B cell (primary cell): ENCODE measurements around the gene PARN. TPM values are rescaled to one million over a fixed set of nuclear protein-coding genes. Genes with fewer than 3 reads are reported as not detected.

Experiments
- ATAC-seq: fragments of 200-7000 bp; cut with Tn5 transposase; one replicate; pipeline ENCODE4 v1.10.0; 2021; ENCODE audit warnings: low read depth, mild to moderate bottlenecking, moderate number of reproducible peaks, moderate library complexity
- CTCF ChIA-PET: fragments of 350-600 bp; sonication (Branson Sonifier 250); formaldehyde crosslinking; loops from one replicate; lab custom pipeline; 2021; ENCODE audit warnings: antibody characterized with exemption, inconsistent platforms; lab: Charles Lee
- POLR2A ChIA-PET: fragments of 350-600 bp; sonication (Branson Sonifier 250); formaldehyde crosslinking; loops from one replicate; lab custom pipeline; 2021; ENCODE audit warnings: antibody characterized with exemption; lab: Charles Lee
- DNase-seq: peaks from one replicate; pipeline ENCODE4 v3.0.0; 2013
- H2AFZ ChIP-seq: 2 replicates; pipeline ENCODE4 v1.6.1; 2012; ENCODE audit warnings: mild to moderate bottlenecking, low read depth, low read length; ENCODE audit not compliant: insufficient read depth, poor library complexity, severe bottlenecking
- H3K27ac ChIP-seq, 2 donors: 1 replicate in 1 of 2; 2 replicates in 1 of 2; pipeline ENCODE4 v1.5.1; 2012 to 2013; ENCODE audit warnings: low read length in 2 of 2, mild to moderate bottlenecking in 2 of 2, moderate library complexity in 1 of 2
- H3K27me3 ChIP-seq, 4 experiments: fragments of 200-600 bp in 1 of 4; sonication (generic) in 1 of 4; replicated peaks in 1 of 4; 1 replicate in 2 of 4; 2 replicates in 2 of 4; pipeline versions ENCODE4 v1.6.1 to v1.7.0; 2013 to 2016; ENCODE audit warnings: low read length in 3 of 4, mild to moderate bottlenecking in 2 of 4, mixed read lengths in 1 of 4, moderate library complexity in 1 of 4; ENCODE audit not compliant: insufficient read depth in 4 of 4, control insufficient read depth in 3 of 4; ENCODE audit errors: control extremely low read depth in 1 of 4
- H3K36me3 ChIP-seq, 2 experiments: replicated peaks in 1 of 2; 1 replicate in 1 of 2; 2 replicates in 1 of 2; pipeline versions ENCODE4 v1.6.1 to v1.7.1; 2013; ENCODE audit warnings: low read length in 1 of 2; ENCODE audit not compliant: insufficient read depth in 2 of 2, control insufficient read depth in 1 of 2; ENCODE audit errors: control extremely low read depth in 1 of 2, extremely low read depth in 1 of 2
- H3K4me1 ChIP-seq, 2 donors: fragments of 200-600 bp in 1 of 2; sonication (generic) in 1 of 2; 1 replicate in 1 of 2; 2 replicates in 1 of 2; pipeline versions ENCODE4 v1.5.1 to v1.6.1; 2013 to 2017; ENCODE audit warnings: low read length in 2 of 2; ENCODE audit not compliant: control insufficient read depth in 2 of 2, insufficient read depth in 2 of 2
- H3K4me2 ChIP-seq: replicated peaks from 2 replicates; pipeline ENCODE3; 2012; ENCODE audit warnings: mild to moderate bottlenecking, low read depth, low read length; ENCODE audit not compliant: poor library complexity, severe bottlenecking
- H3K4me3 ChIP-seq, 5 experiments: fragments of 200-600 bp in 1 of 5; sonication (generic) in 1 of 5; 1 replicate in 3 of 5; 2 replicates in 2 of 5; pipeline versions ENCODE4 v1.5.1 to v1.7.0; 2011 to 2016; ENCODE audit warnings: low read length in 4 of 5, mild to moderate bottlenecking in 4 of 5, low read depth in 2 of 5, control low read depth in 1 of 5, moderate library complexity in 1 of 5; ENCODE audit not compliant: insufficient read depth in 1 of 5; ENCODE audit errors: control extremely low read depth in 1 of 5, extremely low read depth in 1 of 5
- H3K79me2 ChIP-seq: fragments of 200-600 bp; sonication (generic); one replicate; pipeline ENCODE4 v1.6.0; 2016; ENCODE audit warnings: low read length; ENCODE audit not compliant: control insufficient read depth, insufficient read depth
- H3K9ac ChIP-seq: fragments of 200-600 bp; sonication (generic); 2 replicates; pipeline ENCODE4 v1.6.1; 2017; ENCODE audit warnings: mild to moderate bottlenecking, low read length, moderate library complexity
- H3K9me3 ChIP-seq, 3 donors: one replicate each; pipeline versions ENCODE4 v1.6.1 to v1.7.1; 2013; ENCODE audit warnings: low read length in 2 of 3; ENCODE audit not compliant: control insufficient read depth in 2 of 3, insufficient read depth in 1 of 3; ENCODE audit errors: control extremely low read depth in 1 of 3
- H4K20me1 ChIP-seq: 2 replicates; pipeline ENCODE4 v1.6.0; 2012; ENCODE audit warnings: mild to moderate bottlenecking, low read length; ENCODE audit not compliant: insufficient read depth, control insufficient read depth, poor library complexity, severe bottlenecking
- H3K27ac Mint-ChIP-seq: one replicate; pipeline ENCODE4 v1.8.0; 2021; ENCODE audit warnings: mixed read lengths
- H3K27me3 Mint-ChIP-seq: one replicate; pipeline ENCODE4 v1.8.0; 2021; ENCODE audit warnings: mixed read lengths
- H3K4me1 Mint-ChIP-seq: one replicate; pipeline ENCODE4 v1.8.0; 2021; ENCODE audit warnings: mixed read lengths
- H3K4me3 Mint-ChIP-seq: one replicate; pipeline ENCODE4 v1.8.0; 2021; ENCODE audit warnings: mixed read lengths
- H3K9me3 Mint-ChIP-seq: one replicate; pipeline ENCODE4 v1.8.0; 2022; ENCODE audit warnings: mixed read lengths; ENCODE audit not compliant: insufficient read depth
- CTCF ChIP-seq: fragments of 200-600 bp; IDR thresholded peaks from one replicate; pipeline ENCODE4 v1.8.0; 2022; ENCODE audit warnings: antibody characterized with exemption, mild to moderate bottlenecking
- EZH2 ChIP-seq: IDR thresholded peaks from 2 replicates; pipeline ENCODE4 v1.6.1; 2012; ENCODE audit warnings: borderline replicate concordance, low read depth, mild to moderate bottlenecking, moderate library complexity, low read length; ENCODE audit not compliant: insufficient read depth, poor library complexity, severe bottlenecking
- WGBS: methylation state at CpG from one replicate; pipeline ENCODE4 v1.1.5; 2013; ENCODE audit warnings: missing lambda C conversion rate; ENCODE audit not compliant: insufficient coverage; 5-methylcytosine and 5-hydroxymethylcytosine counted together
- intact Hi-C: fragments of 100-400 bp; cut with micrococcal nuclease; formaldehyde crosslinking; loops from one replicate; pipeline ENCODE4 v1.10.0; 2022
- polyA plus RNA-seq: library from polyadenylated mRNA; depleted of rRNA; stranded (reverse); fragments of >200 nt; gene quantifications from 2 replicates; pipeline ENCODE4 v1.2.3, GENCODE V29; 2012
- total RNA-seq, 2 donors: library from RNA; stranded (reverse); fragments of 120-200 nt in 1 of 2; gene quantifications; 1 replicate in 1 of 2; 2 replicates in 1 of 2; pipeline versions ENCODE4 v1.2.3 to v1.2.4, GENCODE V29; 2013 to 2022

PARN gene
- total and polyA plus RNA-seq, 2 donors (not counting 1 experiment from before 2014, with no cell fraction given), result 25.3 to 62.2 TPM

- WGBS, result 100% methylated on average over 2 of the region's 3 CpGs
- H4K20me1 ChIP-seq, result peaks cover 14% of the 10 kb centered on the region
- Mint-ChIP-seq H3K4me3 (no peak overlapping the region), H3K27me3 (no peaks in the 10 kb centered on the region), H3K4me1 (peaks cover 4% of the 10 kb centered on the region), H3K9me3 (no peaks in the 10 kb centered on the region), H3K27ac (no peak overlapping the region)
- no peaks in the 10 kb centered on the region for H3K9me3 ChIP-seq
- H3K4me1 ChIP-seq, result no peaks in the 10 kb centered on the region
- POLR2A ChIA-PET, result no interaction called here
- ATAC-seq (no peak), DNase-seq (no peak)
- no peak for TF ChIP-seq CTCF
- TF ChIP-seq EZH2, result no peak
- H3K4me3 ChIP-seq, result no peak overlapping the region
- H3K9ac ChIP-seq, result no peak overlapping the region
- H3K4me2 ChIP-seq, result no peak overlapping the region
- intact Hi-C loops, result no loop called here
- H3K79me2 ChIP-seq, result peaks cover 14% of the 10 kb centered on the region
- no peaks in the 10 kb centered on the region for H3K27me3 ChIP-seq
- no peak overlapping the region for H2AFZ ChIP-seq
- CTCF ChIA-PET, result no interaction called here
- no peak overlapping the region for H3K27ac ChIP-seq
- H3K36me3 ChIP-seq, result peaks cover 0 to 10% of the 10 kb centered on the region in 2 experiments
Observed at GRCh38 chr16:14499110-14499509, 130.9 kb downstream of the PARN start.

DNA sequence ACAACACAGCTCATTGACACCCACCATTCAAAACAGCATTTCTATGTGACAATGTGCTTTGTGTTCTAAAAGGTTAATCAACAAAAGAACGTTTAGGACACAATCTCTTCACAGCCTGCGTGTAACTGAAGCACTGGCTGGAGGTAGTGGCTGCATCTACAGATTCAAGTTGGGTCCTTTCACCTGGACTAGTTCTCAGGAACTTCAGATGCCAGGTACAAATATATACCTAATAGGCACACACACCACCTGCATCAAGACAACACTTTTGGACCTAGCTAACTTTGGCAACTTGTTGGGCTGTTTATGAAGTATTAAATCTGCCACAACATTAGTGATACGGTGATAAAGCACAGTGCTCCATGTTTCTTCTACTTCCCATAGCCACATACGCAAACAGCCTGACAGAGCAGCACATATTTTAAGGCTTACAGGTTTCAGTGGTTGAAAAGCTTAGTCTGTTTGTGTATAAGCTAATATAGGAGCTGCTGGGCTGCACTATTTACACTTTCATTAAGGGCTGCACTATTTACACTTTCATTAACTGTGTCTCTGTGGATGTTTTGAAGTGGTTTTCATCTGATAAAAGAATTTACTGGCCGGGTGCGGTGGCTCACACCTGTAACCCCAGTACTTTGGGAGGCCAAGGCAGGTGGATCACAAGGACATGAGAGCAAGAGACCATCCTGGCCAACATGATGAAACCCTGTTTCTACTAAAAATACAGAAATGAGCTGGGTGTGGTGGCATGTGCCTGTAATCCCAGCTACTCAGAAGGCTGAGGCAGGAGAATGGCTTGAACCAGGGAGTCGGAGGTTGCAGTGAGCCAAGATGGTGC, 132.6 kb downstream of the PARN start:
- Mint-ChIP-seq H3K27ac (no peak overlapping the region), H3K27me3 (no peaks in the 10 kb centered on the region), H3K4me1 (peaks cover 11% of the 10 kb centered on the region), H3K9me3 (no peaks in the 10 kb centered on the region), H3K4me3 (no peak overlapping the region)
- intact Hi-C loops, result no loop called here
- H3K4me2 ChIP-seq, result no peak overlapping the region
- WGBS, result 80% methylated on average over 1 of the region's 7 CpGs
- H3K27me3 ChIP-seq, result no peaks in the 10 kb centered on the region
- ATAC-seq (no peak), DNase-seq (no peak)
- no peak for TF ChIP-seq EZH2
- no peak for TF ChIP-seq CTCF
- H3K79me2 ChIP-seq, result peaks cover 14% of the 10 kb centered on the region
- no peak overlapping the region for H2AFZ ChIP-seq
- peaks cover 0 to 15% of the 10 kb centered on the region in 2 experiments for H3K36me3 ChIP-seq
- H3K9me3 ChIP-seq, result no peaks in the 10 kb centered on the region
- CTCF ChIA-PET, result no interaction called here
- no peak overlapping the region for H3K27ac ChIP-seq
- POLR2A ChIA-PET, result no interaction called here
- H3K9ac ChIP-seq, result no peak overlapping the region
- no peak overlapping the region for H3K4me3 ChIP-seq
- peaks cover 0 to 4% of the 10 kb centered on the region in 2 donors for H3K4me1 ChIP-seq
- peaks cover 10% of the 10 kb centered on the region for H4K20me1 ChIP-seq
